Measurements from ENCODE around the gene TNFRSF25.

DNA sequence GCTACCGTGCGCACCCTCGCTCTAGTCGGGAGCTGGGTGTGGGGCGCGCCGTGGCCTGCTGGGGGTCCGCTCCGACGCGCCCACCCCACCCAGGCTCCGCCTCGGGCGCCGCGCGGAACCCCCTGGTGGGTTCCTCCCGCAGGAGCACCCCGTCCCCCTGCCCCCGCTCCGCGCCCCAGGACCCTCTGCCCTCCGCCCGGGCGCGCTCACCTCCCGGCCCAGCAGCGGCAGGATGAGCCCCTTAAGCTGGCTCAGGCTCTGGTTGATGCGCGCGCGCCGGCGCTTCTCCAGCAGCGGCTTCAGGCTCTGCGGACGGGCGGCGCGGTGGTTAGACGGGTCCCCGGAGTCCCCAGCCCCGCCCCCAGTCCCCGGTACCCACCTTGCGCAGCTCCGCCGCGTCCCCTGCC, 46.6 kb downstream of the TNFRSF25 start:
- TF ChIP-seq, protein P1, sequence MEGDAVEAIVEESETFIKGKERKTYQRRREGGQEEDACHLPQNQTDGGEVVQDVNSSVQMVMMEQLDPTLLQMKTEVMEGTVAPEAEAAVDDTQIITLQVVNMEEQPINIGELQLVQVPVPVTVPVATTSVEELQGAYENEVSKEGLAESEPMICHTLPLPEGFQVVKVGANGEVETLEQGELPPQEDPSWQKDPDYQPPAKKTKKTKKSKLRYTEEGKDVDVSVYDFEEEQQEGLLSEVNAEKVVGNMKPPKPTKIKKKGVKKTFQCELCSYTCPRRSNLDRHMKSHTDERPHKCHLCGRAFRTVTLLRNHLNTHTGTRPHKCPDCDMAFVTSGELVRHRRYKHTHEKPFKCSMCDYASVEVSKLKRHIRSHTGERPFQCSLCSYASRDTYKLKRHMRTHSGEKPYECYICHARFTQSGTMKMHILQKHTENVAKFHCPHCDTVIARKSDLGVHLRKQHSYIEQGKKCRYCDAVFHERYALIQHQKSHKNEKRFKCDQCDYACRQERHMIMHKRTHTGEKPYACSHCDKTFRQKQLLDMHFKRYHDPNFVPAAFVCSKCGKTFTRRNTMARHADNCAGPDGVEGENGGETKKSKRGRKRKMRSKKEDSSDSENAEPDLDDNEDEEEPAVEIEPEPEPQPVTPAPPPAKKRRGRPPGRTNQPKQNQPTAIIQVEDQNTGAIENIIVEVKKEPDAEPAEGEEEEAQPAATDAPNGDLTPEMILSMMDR (IDR thresholded peaks at IDR 0.05; ENCODE audit: extremely low read depth in 1 of 2, insufficient read depth in 1 of 2, low read depth in 1 of 2, low read length in 2 of 2) = no peak
- TF ChIP-seq FOS (IDR thresholded peaks at IDR 0.05; ENCODE audit: borderline replicate concordance, insufficient read depth, low read length) (no peak), EZH2 (IDR thresholded peaks at IDR 0.05; ENCODE audit: borderline replicate concordance, low read depth, low read length, severe bottlenecking) (no peak), JUN (IDR thresholded peaks at IDR 0.05; ENCODE audit: borderline replicate concordance, insufficient read depth, insufficient read length, low read depth) (no peak), POLR2AphosphoS5 (IDR thresholded peaks at IDR 0.05; ENCODE audit: insufficient read depth, low read depth, low read length) (no peak), MYC (IDR thresholded peaks at IDR 0.05; ENCODE audit: low read depth, low read length) (no peak), POLR2A (IDR thresholded peaks at IDR 0.05; ENCODE audit: low read depth, low read length) (no peak)
- TF ChIP-seq, protein P2, sequence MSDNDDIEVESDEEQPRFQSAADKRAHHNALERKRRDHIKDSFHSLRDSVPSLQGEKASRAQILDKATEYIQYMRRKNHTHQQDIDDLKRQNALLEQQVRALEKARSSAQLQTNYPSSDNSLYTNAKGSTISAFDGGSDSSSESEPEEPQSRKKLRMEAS (IDR thresholded peaks at IDR 0.05; ENCODE audit: insufficient read depth, insufficient read length) = no peak
